Measurements from ENCODE around the gene CCL27.

- TF ChIP-seq CTCF (IDR thresholded peaks at IDR 0.05): no peak
- no peak for TF ChIP-seq POLR2A (IDR thresholded peaks at IDR 0.05)
Observed at GRCh38 chr9:34710023-34710422, 47.6 kb upstream of the CCL27 start, which contains the start of gene CCL21.

Measured in esophagus squamous epithelium (tissue), 4 donors.